Measurements from ENCODE around the gene TOX2. TPM values are rescaled to one million over a fixed set of nuclear protein-coding genes. Genes with fewer than 3 reads are reported as not detected.

TOX2 gene
- total and polyA plus RNA-seq, 7 donors: 0.06 to 0.53 (median 0.38) TPM

- Histone ChIP-seq H3K4me1 (no peaks in the 10 kb centered on the region), H3K4me3 (no peak overlapping the region), H3K27ac (no peak overlapping the region), H3K9me3 (no peaks in the 10 kb centered on the region), H3K27me3 (ENCODE audit: insufficient read depth in 3 of 3, low read length in 2 of 3) (peaks cover 3 to 6% (median 3%) of the 10 kb centered on the region in 3 donors), H3K36me3 (ENCODE audit: insufficient read depth in 1 of 2, low read depth in 1 of 2) (no peaks in the 10 kb centered on the region)
- no peak for DNase-seq
- 18 to 30% (median 22%) methylated on average over 2 of the region's 2 CpGs for WGBS, 3 donors
- intact Hi-C loops (cut with DNase I): no loop called here
- ATAC-seq: no peak
- no peak for TF ChIP-seq CTCF (IDR thresholded peaks at IDR 0.05)
These were observed 20.7 kb upstream of the TOX2 start for GRCh38 chr20:43893930-43894329.

- Histone ChIP-seq H3K27ac (no peak overlapping the region), H3K4me1 (no peaks in the 10 kb centered on the region), H3K27me3 (ENCODE audit: insufficient read depth in 3 of 3, low read length in 2 of 3) (peaks cover 3 to 6% (median 3%) of the 10 kb centered on the region in 3 donors), H3K36me3 (ENCODE audit: insufficient read depth in 1 of 2, low read depth in 1 of 2) (no peaks in the 10 kb centered on the region), H3K9me3 (no peaks in the 10 kb centered on the region), H3K4me3 (no peak overlapping the region)
- no peak for DNase-seq
- no peak for ATAC-seq
- intact Hi-C loops (cut with DNase I): no loop called here
- TF ChIP-seq CTCF (IDR thresholded peaks at IDR 0.05): no peak
- 12 to 20% (median 19%) methylated on average over 4 of the region's 4 CpGs for WGBS, 3 donors
These were observed 20.2 kb upstream of the TOX2 start for GRCh38 chr20:43894491-43894890.

GRCh38 chr20:43895235-43895634, 19.4 kb upstream of the TOX2 start:
- WGBS, 3 donors: 72 to 77% (median 74%) methylated on average over 4 of the region's 4 CpGs
- DNase-seq (no peak), ATAC-seq (no peak)
- Histone ChIP-seq H3K4me3 (no peak overlapping the region), H3K4me1 (no peaks in the 10 kb centered on the region), H3K27me3 (ENCODE audit: insufficient read depth in 3 of 3, low read length in 2 of 3) (peaks cover 3 to 6% (median 3%) of the 10 kb centered on the region in 3 donors), H3K9me3 (no peaks in the 10 kb centered on the region), H3K27ac (no peak overlapping the region), H3K36me3 (ENCODE audit: insufficient read depth in 1 of 2, low read depth in 1 of 2) (no peaks in the 10 kb centered on the region)
- no peak for TF ChIP-seq CTCF (IDR thresholded peaks at IDR 0.05)
- intact Hi-C loops (cut with DNase I): no loop called here

- Histone ChIP-seq H3K27ac (no peak overlapping the region), H3K36me3 (ENCODE audit: insufficient read depth in 1 of 2, low read depth in 1 of 2) (no peaks in the 10 kb centered on the region), H3K27me3 (ENCODE audit: insufficient read depth in 3 of 3, low read length in 2 of 3) (peaks cover 0 to 4% (median 0%) of the 10 kb centered on the region in 3 donors), H3K4me3 (no peak overlapping the region), H3K4me1 (no peaks in the 10 kb centered on the region), H3K9me3 (no peaks in the 10 kb centered on the region)
- DNase-seq (no peak), ATAC-seq (no peak)
- no peak for TF ChIP-seq CTCF (IDR thresholded peaks at IDR 0.05)
- WGBS, 3 donors: 64 to 72% (median 67%) methylated on average over 10 of the region's 10 CpGs
- intact Hi-C loops (cut with DNase I): no loop called here
These were observed 15.2 kb upstream of the TOX2 start for GRCh38 chr20:43899274-43900120.

Data from psoas muscle (tissue), 8 donors.